Activated CD4-positive, CD25-positive, alpha-beta regulatory T cell treated with anti-CD3 and anti-CD28 coated beads, Interleukin-2, amount 50 U/mL, for 72 hours (primary cell): ENCODE results near the gene PER2.
"Not testable (repeated sequence)": the region's sequence is repeated elsewhere in the genome, so short reads cannot be mapped to it uniquely, and the experiment has no call there.

Experiments used
- DNase-seq: peaks from one replicate; pipeline ENCODE4 v3.0.0; 2021

The PER2 gene

DNA sequence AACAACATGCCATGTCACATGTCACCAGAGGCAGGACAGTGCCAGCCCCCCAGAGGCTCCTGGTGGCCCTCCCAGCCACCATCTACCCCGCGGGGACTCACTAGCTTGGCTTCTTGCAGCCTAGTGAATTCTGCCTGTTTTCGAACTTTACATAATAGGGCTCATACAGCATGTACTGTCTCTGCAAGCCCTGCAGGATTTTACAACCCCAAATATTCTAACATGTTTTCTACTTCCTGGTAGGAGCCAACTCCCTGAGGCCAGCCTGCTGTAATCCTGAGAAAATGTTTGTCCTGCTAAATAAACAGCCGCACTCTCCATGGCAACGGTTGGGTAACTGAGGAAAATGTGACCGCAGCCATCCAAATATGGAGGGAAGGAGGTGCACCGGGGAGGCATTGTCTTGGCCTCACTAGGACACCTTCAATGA, 2.7 kb downstream of the PER2 start:
- no peak for DNase-seq

DNA sequence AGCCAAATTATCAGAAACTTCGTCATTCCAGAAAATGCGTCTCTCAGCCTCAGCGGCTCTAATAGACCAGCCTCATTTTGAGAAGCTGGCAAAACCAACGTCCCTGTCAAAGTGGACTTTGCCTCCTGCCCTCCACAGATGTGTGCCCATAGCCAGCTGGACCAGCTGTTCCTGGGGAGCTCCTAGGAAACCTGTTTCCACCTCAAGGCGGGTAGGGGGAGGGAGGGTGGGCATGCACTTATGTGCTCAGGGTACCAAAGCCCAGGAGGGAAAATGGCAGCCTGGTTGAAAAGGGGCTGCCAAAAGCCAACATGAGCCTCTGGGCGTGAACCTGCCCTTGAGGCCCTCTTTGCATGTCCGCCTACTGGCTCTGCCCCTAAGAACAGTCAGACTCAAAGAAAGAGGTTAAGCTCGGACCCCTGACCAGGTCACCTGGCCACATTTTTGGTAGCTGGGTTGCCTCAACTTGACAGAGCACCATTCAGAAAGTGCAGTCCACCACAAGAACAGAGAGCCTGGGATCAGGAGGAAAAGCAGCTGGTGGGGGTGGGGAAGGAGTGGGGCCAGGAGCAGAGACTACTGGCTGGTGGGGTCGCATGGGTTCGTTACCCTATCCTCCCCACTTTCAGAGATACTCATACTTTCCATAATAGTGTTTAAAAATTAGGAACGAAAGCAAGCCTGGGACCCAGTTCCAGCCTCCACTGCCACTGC, 3.5 kb downstream of the PER2 start:
- no peak for DNase-seq

GRCh38 chr2:238282861-238283738, 5.3 kb downstream of the PER2 start:
- no peak for DNase-seq

GRCh38 chr2:238281826-238282480, 6.5 kb downstream of the PER2 start:
- no peak for DNase-seq

- DNase-seq, result no peak
Measured at GRCh38 chr2:238280083-238280825, 8.2 kb downstream of the PER2 start.

DNA sequence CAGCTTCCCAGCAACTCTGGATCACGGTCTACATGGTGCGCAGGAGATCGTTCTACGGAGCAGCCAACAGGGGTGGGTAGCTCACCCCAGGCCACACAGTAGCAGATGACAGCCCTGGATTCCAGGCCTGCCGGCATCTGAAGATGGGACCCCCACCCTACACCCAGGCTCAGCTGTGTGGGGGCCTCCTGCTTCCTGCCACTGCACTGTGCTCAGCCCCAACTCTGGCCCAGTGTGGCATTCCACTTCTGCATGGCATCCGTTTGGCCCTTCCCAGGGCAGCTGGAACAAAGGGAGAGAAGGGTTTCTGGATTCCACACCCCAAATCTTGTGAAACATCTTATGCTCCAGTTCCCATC, 9.1 kb downstream of the PER2 start:
- DNase-seq, result no peak

- no peak for DNase-seq
Measured at GRCh38 chr2:238278626-238279323, 9.6 kb downstream of the PER2 start.

GRCh38 chr2:238277695-238278094, 10.7 kb downstream of the PER2 start:
- DNase-seq, result no peak

DNA sequence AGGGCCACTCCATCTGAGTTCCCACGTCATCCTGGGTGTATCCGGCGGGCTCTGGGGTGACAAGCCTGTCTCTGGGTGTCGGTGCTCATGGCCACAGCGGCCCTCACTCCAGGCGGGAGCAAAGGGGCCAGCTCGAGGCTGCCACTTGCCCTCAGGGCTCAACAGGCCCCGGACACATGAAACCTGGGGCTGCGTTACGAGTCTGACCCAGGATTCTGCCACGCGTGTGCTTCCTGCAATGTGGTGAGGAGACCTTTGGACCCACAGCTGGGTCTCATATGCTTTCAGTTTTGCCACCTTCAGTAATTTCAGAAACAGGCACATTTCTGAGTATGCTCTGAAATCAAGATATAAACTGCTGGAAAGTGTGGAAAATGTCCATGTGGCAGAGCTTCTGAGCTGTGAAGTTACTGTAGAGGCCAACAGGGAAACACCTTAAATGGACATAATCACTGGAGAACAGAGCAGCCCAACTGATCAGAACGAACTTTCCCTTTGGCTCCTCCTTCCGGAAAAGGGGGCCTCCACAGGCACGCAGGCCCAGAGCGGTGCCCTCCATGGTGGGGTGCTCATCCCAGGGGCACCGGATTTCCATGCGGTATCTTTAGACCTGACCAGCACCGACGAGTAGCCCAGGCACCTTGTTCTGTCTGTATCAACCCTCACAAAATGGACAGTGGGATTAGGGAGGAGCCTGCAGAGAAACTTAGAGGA, 14.1 kb downstream of the PER2 start:
- DNase-seq, result no peak

GRCh38 chr2:238273433-238273832, 15.0 kb downstream of the PER2 start:
- DNase-seq, result not testable (repeated sequence)

GRCh38 chr2:238272156-238272555, 16.3 kb downstream of the PER2 start:
- DNase-seq, result no peak

GRCh38 chr2:238271686-238272085, 16.7 kb downstream of the PER2 start:
- DNase-seq, result not testable (repeated sequence)

- DNase-seq, result no peak
Measured at GRCh38 chr2:238271061-238271554, 17.3 kb downstream of the PER2 start.

GRCh38 chr2:238270606-238271005, 17.8 kb downstream of the PER2 start:
- DNase-seq, result no peak

DNA sequence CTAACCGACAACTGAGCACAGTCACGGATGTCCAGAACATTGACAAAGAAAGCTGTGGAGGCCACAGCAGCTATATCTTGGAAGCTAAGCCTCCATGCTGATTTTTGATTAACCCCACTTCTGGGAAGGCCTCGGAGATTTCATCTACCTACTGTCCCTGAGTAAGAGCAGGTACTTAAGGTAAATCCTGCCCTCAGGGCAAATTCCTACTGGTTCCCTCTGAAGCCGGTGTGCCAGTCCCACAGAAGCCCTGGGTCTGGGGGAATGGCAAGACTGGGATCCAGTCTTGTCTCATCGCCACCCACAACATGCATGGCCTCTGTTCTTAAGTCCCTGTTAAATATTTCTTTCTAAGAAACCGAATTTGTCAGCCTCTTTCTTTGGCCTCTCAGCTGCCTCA, 18.7 kb downstream of the PER2 start:
- DNase-seq, result no peak

DNA sequence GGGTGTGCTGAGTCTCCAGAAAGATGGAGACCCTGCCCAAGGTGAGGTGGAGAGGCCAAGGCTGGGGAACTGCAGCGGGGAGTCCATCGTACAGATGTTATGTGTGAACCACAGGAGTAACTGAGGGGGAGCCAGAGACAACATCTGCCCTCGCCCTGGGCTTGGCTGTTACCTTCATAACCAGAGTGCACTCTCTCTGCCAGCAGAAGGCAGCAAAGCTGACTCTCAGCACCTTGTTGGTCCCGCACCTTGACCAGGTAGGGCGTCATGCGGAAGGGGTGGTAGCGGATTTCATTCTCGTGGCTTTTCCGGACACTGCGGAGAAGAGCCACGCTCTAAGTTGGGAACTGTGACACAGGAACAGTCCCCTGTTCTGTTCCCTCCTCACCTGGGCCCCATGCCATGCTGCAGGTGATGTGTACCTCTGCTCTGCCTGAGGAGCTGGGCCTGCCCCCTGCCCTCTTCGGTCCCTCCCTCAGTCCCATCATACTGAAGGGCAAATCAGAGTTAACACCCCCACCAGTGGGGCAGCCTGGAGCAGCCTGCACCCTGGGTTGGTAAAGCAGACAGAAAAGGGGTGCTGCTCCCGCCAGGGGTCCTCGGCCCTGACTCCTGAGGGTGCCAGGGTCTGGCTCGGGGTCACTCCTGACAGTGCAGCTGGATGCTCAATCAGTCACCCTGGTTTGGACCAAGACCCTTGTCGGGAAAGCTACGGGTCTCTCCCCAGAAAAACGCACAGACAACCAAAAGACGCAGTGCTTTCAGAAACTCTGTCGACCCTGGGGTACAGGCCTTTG, 20.3 kb downstream of the PER2 start:
- DNase-seq, result no peak

GRCh38 chr2:238267341-238267710, 21.1 kb downstream of the PER2 start:
- no peak for DNase-seq

DNA sequence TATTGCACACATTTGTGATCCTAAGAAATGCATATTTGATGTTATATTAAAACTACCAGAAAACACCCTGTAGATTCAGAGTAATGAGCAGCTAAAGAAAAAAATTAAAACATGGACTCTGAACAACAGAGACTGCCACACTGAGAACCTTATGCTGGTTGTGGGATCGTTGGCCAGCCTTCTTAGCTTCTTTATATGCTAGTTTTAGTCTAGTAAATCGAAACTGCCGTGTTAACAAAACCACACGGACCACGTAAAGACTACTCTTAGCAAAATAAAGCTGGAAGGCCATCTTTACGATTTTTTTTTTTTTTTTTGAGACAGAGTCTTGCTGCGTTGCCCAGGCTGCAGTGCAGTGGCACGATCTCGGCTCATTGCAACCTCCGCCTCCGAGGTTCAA, 22.8 kb downstream of the PER2 start:
- DNase-seq, result no peak

GRCh38 chr2:238264072-238264460, 24.3 kb downstream of the PER2 start:
- DNase-seq, result no peak

DNA sequence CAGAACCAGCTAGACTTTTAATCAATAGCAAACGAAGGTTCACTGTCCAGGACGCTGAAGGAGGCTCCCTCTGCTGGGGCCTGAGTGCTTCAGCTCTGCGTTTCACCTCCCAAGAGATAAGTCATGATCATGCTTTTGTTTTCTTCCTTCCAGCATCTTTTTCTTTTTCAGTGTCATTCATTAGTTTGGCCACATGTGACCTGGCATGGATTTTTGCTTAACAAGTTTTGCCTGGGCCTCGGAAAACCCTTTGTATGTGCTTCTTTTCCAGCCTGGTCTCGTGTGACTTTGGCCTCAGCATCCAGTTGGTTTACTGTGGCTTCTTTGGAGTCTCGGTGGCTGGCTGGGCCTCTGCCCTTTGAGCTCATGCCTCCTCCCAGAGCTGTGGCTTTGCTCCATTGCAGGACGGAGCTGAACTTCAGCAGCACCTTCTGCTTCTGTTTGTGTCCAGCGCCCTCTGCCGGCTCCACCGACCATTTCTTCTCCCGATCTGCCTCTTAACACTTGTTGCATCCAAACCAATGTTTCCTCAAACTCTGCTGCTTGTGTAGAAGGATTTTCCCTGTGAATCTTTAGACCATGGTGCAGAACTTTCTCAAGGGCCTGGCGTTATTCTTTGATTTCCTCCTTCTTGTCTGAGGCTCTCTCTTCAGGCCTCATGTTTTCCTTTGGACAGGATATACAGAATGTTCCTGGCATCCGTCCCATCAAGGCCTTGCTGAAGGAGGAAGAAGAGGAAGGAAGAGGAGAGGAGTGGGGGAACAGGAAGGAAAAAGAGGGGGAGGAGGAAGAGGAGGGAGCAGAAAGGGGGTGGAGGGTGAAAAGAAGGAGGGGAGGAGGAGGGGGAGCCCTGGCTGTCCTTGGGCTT, 25.0 kb downstream of the PER2 start:
- DNase-seq, result peak; percentile 74
